Measurements from ENCODE around the gene SHQ1. TPM values are rescaled to one million over a fixed set of nuclear protein-coding genes. Genes with fewer than 3 reads are reported as not detected.

SHQ1 gene
- total and polyA plus RNA-seq, 2 experiments from 2014 or later = 18.3 to 28.7 TPM

DNA sequence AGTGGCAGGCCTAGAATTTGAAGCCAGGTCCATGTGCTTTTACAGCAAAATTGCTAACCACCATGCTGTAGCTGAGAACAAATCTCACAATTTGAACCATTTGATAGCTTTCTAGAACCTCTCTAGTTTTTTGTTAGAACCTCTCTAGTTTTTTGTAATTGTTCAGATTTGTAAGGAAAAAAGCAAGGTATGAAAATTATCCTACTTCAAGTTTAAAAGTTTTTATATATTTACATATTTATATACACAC lies 49.4 kb upstream of the SHQ1 start:
- Mint-ChIP-seq H3K4me1 (peaks cover 5% of the 10 kb centered on the region), H3K9me3 (peaks cover 3% of the 10 kb centered on the region; the same call in 1 of the 3 replicates), H3K36me3 (ENCODE audit: low read depth) (no peaks in the 10 kb centered on the region), H3K4me3 (no peak overlapping the region), H3K27ac (no peak overlapping the region), H3K27me3 (ENCODE audit: insufficient read depth, low read depth, poor library complexity) (no peaks in the 10 kb centered on the region)
- H3K27me3 ChIP-seq (ENCODE audit: insufficient read depth) = no peaks in the 10 kb centered on the region
- TF ChIP-seq ZNF114 (CRISPR knock-in tag; IDR thresholded peaks at IDR 0.05) = no peak
- no peak for TF ChIP-seq CREB1 (CRISPR knock-in tag; IDR thresholded peaks at IDR 0.05; ENCODE audit: low read depth)
- no peak for TF ChIP-seq JUNB (IDR thresholded peaks at IDR 0.05; ENCODE audit: unreplicated experiment)
- H3K9me2 ChIP-seq (ENCODE audit: insufficient read depth) = no peaks in the 10 kb centered on the region
- ATAC-seq (no peak), DNase-seq (ENCODE audit: low spot score) (no peak)
- H3K4me3 ChIP-seq = no peak overlapping the region
- H3K79me2 ChIP-seq (replicated peaks; ENCODE audit: insufficient read depth) = no peaks in the 10 kb centered on the region
- H4K20me1 ChIP-seq (replicated peaks; ENCODE audit: insufficient read depth) = 0 out of 2 replicates have a peak, but pooled peaks cover 8% of the 10 kb centered on the region
- no peak overlapping the region for H3K27ac ChIP-seq (ENCODE audit: low read depth)
- no peak overlapping the region for H2AFZ ChIP-seq
- H3K36me3 ChIP-seq (ENCODE audit: insufficient read depth) = no peaks in the 10 kb centered on the region
- H3F3A ChIP-seq (replicated peaks; ENCODE audit: low read depth) = no peaks in the 10 kb centered on the region
- no peaks in the 10 kb centered on the region for H3K4me1 ChIP-seq (ENCODE audit: insufficient read depth)
- no peak overlapping the region for H3K4me2 ChIP-seq

DNA sequence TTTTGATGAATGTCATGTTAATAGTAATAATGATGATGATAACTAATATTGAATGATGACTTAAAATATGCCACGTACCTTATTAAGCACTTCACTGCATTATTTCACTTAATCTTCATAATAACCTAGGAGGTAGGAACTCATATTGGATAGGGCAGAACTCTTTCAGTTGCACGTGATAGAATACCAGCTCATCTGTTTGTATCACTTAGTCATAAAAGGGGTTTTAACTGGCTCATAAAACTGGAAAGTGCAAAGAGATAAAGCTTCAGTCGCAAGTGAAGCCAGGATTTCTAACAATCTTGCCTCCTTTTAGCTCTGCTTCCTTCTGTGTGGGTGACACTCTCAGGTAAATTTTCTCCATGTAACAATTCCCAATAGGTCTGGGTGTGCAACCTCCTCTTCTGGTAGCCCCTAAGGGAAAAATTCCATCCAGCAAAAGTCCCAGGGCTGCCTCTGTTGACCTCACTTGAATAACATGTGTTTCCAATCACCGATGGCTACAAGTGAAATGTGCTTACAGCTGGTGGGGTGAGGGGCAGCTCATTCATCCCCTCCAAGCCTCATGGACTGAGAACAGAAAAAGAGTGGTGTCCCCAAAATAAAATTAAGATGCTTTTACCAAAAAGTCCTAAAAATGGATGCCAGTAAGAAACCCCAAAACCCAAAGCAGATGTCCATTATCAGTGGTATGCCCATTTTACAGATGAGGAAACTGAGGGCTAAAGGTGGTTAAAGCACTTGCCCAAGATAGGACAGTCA lies 48.9 kb upstream of the SHQ1 start:
- H3K4me1 Mint-ChIP-seq = peaks cover 5% of the 10 kb centered on the region
- H3K9me3 Mint-ChIP-seq = peaks cover 3% of the 10 kb centered on the region; the same call in 1 of the 3 replicates
- ATAC-seq (no peak), DNase-seq (ENCODE audit: low spot score) (no peak)
- H3K27ac Mint-ChIP-seq = no peak overlapping the region
- Histone ChIP-seq H3K79me2 (replicated peaks; ENCODE audit: insufficient read depth) (no peaks in the 10 kb centered on the region), H3K36me3 (ENCODE audit: insufficient read depth) (no peaks in the 10 kb centered on the region), H3F3A (replicated peaks; ENCODE audit: low read depth) (no peaks in the 10 kb centered on the region), H3K4me3 (no peak overlapping the region), H3K27ac (ENCODE audit: low read depth) (no peak overlapping the region), H3K27me3 (ENCODE audit: insufficient read depth) (no peaks in the 10 kb centered on the region), H3K4me2 (no peak overlapping the region), H3K9me2 (ENCODE audit: insufficient read depth) (no peaks in the 10 kb centered on the region), H3K4me1 (ENCODE audit: insufficient read depth) (no peaks in the 10 kb centered on the region), H4K20me1 (replicated peaks; ENCODE audit: insufficient read depth) (0 out of 2 replicates have a peak, but pooled peaks cover 8% of the 10 kb centered on the region), H2AFZ (no peak overlapping the region)
- no peaks in the 10 kb centered on the region for H3K36me3 Mint-ChIP-seq (ENCODE audit: low read depth)
- no peaks in the 10 kb centered on the region for H3K27me3 Mint-ChIP-seq (ENCODE audit: insufficient read depth, low read depth, poor library complexity)
- H3K4me3 Mint-ChIP-seq = no peak overlapping the region
- TF ChIP-seq CREB1 (CRISPR knock-in tag; IDR thresholded peaks at IDR 0.05; ENCODE audit: low read depth) = no peak
- TF ChIP-seq, protein P1, sequence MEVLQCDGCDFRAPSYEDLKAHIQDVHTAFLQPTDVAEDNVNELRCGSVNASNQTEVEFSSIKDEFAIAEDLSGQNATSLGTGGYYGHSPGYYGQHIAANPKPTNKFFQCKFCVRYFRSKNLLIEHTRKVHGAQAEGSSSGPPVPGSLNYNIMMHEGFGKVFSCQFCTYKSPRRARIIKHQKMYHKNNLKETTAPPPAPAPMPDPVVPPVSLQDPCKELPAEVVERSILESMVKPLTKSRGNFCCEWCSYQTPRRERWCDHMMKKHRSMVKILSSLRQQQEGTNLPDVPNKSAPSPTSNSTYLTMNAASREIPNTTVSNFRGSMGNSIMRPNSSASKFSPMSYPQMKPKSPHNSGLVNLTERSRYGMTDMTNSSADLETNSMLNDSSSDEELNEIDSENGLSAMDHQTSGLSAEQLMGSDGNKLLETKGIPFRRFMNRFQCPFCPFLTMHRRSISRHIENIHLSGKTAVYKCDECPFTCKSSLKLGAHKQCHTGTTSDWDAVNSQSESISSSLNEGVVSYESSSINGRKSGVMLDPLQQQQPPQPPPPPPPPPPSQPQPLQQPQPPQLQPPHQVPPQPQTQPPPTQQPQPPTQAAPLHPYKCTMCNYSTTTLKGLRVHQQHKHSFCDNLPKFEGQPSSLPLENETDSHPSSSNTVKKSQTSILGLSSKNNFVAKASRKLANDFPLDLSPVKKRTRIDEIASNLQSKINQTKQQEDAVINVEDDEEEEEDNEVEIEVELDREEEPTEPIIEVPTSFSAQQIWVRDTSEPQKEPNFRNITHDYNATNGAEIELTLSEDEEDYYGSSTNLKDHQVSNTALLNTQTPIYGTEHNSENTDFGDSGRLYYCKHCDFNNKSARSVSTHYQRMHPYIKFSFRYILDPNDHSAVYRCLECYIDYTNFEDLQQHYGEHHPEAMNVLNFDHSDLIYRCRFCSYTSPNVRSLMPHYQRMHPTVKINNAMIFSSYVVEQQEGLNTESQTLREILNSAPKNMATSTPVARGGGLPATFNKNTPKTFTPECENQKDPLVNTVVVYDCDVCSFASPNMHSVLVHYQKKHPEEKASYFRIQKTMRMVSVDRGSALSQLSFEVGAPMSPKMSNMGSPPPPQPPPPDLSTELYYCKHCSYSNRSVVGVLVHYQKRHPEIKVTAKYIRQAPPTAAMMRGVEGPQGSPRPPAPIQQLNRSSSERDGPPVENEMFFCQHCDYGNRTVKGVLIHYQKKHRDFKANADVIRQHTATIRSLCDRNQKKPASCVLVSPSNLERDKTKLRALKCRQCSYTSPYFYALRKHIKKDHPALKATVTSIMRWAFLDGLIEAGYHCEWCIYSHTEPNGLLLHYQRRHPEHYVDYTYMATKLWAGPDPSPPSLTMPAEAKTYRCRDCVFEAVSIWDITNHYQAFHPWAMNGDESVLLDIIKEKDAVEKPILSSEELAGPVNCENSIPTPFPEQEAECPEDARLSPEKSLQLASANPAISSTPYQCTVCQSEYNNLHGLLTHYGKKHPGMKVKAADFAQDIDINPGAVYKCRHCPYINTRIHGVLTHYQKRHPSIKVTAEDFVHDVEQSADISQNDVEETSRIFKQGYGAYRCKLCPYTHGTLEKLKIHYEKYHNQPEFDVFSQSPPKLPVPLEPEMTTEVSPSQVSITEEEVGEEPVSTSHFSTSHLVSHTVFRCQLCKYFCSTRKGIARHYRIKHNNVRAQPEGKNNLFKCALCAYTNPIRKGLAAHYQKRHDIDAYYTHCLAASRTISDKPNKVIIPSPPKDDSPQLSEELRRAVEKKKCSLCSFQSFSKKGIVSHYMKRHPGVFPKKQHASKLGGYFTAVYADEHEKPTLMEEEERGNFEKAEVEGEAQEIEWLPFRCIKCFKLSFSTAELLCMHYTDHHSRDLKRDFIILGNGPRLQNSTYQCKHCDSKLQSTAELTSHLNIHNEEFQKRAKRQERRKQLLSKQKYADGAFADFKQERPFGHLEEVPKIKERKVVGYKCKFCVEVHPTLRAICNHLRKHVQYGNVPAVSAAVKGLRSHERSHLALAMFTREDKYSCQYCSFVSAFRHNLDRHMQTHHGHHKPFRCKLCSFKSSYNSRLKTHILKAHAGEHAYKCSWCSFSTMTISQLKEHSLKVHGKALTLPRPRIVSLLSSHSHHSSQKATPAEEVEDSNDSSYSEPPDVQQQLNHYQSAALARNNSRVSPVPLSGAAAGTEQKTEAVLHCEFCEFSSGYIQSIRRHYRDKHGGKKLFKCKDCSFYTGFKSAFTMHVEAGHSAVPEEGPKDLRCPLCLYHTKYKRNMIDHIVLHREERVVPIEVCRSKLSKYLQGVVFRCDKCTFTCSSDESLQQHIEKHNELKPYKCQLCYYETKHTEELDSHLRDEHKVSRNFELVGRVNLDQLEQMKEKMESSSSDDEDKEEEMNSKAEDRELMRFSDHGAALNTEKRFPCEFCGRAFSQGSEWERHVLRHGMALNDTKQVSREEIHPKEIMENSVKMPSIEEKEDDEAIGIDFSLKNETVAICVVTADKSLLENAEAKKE (CRISPR knock-in tag; IDR thresholded peaks at IDR 0.05) = no peak
- TF ChIP-seq, protein P2, sequence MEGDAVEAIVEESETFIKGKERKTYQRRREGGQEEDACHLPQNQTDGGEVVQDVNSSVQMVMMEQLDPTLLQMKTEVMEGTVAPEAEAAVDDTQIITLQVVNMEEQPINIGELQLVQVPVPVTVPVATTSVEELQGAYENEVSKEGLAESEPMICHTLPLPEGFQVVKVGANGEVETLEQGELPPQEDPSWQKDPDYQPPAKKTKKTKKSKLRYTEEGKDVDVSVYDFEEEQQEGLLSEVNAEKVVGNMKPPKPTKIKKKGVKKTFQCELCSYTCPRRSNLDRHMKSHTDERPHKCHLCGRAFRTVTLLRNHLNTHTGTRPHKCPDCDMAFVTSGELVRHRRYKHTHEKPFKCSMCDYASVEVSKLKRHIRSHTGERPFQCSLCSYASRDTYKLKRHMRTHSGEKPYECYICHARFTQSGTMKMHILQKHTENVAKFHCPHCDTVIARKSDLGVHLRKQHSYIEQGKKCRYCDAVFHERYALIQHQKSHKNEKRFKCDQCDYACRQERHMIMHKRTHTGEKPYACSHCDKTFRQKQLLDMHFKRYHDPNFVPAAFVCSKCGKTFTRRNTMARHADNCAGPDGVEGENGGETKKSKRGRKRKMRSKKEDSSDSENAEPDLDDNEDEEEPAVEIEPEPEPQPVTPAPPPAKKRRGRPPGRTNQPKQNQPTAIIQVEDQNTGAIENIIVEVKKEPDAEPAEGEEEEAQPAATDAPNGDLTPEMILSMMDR (conservative IDR thresholded peaks at IDR 0.05; ENCODE audit: low read depth in 2 of 2) = no peak
- no peak for TF ChIP-seq ZNF114 (CRISPR knock-in tag; IDR thresholded peaks at IDR 0.05)
- TF ChIP-seq, protein P3, sequence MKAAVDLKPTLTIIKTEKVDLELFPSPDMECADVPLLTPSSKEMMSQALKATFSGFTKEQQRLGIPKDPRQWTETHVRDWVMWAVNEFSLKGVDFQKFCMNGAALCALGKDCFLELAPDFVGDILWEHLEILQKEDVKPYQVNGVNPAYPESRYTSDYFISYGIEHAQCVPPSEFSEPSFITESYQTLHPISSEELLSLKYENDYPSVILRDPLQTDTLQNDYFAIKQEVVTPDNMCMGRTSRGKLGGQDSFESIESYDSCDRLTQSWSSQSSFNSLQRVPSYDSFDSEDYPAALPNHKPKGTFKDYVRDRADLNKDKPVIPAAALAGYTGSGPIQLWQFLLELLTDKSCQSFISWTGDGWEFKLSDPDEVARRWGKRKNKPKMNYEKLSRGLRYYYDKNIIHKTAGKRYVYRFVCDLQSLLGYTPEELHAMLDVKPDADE (IDR thresholded peaks at IDR 0.05) = no peak
- TF ChIP-seq NANOG (IDR thresholded peaks at IDR 0.05; ENCODE audit: borderline replicate concordance) = no peak
- no peak for TF ChIP-seq EZH2phosphoT487 (IDR thresholded peaks at IDR 0.05; ENCODE audit: unreplicated experiment)
- no peak for TF ChIP-seq JUNB (IDR thresholded peaks at IDR 0.05; ENCODE audit: unreplicated experiment)
- no peak for TF ChIP-seq STAT1 (IDR thresholded peaks at IDR 0.05; ENCODE audit: unreplicated experiment)
- no peak for TF ChIP-seq POLR2AphosphoS5 (IDR thresholded peaks at IDR 0.05; ENCODE audit: low read depth)
- TF ChIP-seq EZH2 (IDR thresholded peaks at IDR 0.05; ENCODE audit: low read depth, unreplicated experiment) = no peak
